ENCODE measurements around the gene SLC37A1. TPM values are rescaled to one million over a fixed set of nuclear protein-coding genes. Genes with fewer than 3 reads are reported as not detected.

Gene SLC37A1
- total RNA-seq, 1 donor from 2014 or later = 23.0 TPM

GRCh38 chr21:42552407-42553336 lies 39.0 kb downstream of the SLC37A1 start:
- DNase-seq = no peak
- Mint-ChIP-seq H3K36me3 (ENCODE audit: low read depth) (peaks cover 24% of the 10 kb centered on the region), H3K27ac (no peak overlapping the region), H3K4me3 (no peak overlapping the region), H3K27me3 (no peaks in the 10 kb centered on the region), H3K9me3 (no peaks in the 10 kb centered on the region), H3K4me1 (no peaks in the 10 kb centered on the region)
- intact Hi-C loops (cut with micrococcal nuclease) = no loop called here

GRCh38 chr21:42553435-42553834 lies 39.8 kb downstream of the SLC37A1 start:
- Mint-ChIP-seq H3K36me3 (ENCODE audit: low read depth) (peaks cover 16% of the 10 kb centered on the region), H3K4me1 (no peaks in the 10 kb centered on the region), H3K27ac (no peak overlapping the region), H3K9me3 (no peaks in the 10 kb centered on the region), H3K27me3 (no peaks in the 10 kb centered on the region), H3K4me3 (no peak overlapping the region)
- DNase-seq = no peak
- intact Hi-C loops (cut with micrococcal nuclease) = no loop called here

- Mint-ChIP-seq H3K27ac (no peak overlapping the region), H3K36me3 (ENCODE audit: low read depth) (peaks cover 12% of the 10 kb centered on the region), H3K4me1 (no peaks in the 10 kb centered on the region), H3K9me3 (no peaks in the 10 kb centered on the region), H3K27me3 (no peaks in the 10 kb centered on the region), H3K4me3 (no peak overlapping the region)
- DNase-seq = no peak
- intact Hi-C loops (cut with micrococcal nuclease) = no loop called here
Observed at GRCh38 chr21:42554251-42554961, 40.8 kb downstream of the SLC37A1 start.

- intact Hi-C loops (cut with micrococcal nuclease) = no loop called here
- no peak overlapping the region for H3K27ac Mint-ChIP-seq
- H3K27me3 Mint-ChIP-seq = no peaks in the 10 kb centered on the region
- DNase-seq = no peak
- peaks cover 12% of the 10 kb centered on the region for H3K36me3 Mint-ChIP-seq (ENCODE audit: low read depth)
- H3K4me3 Mint-ChIP-seq = no peak overlapping the region
- no peaks in the 10 kb centered on the region for H3K9me3 Mint-ChIP-seq
- peaks cover 2% of the 10 kb centered on the region for H3K4me1 Mint-ChIP-seq
Observed at GRCh38 chr21:42555756-42556438, 42.2 kb downstream of the SLC37A1 start.

- intact Hi-C loops (cut with micrococcal nuclease) = no loop called here
- H3K27ac Mint-ChIP-seq = no peak overlapping the region
- DNase-seq = no peak
- no peak overlapping the region for H3K4me3 Mint-ChIP-seq
- H3K4me1 Mint-ChIP-seq = peaks cover 2% of the 10 kb centered on the region
- peaks cover 12% of the 10 kb centered on the region for H3K36me3 Mint-ChIP-seq (ENCODE audit: low read depth)
- no peaks in the 10 kb centered on the region for H3K27me3 Mint-ChIP-seq
- H3K9me3 Mint-ChIP-seq = no peaks in the 10 kb centered on the region
Observed at GRCh38 chr21:42556476-42556875, 42.8 kb downstream of the SLC37A1 start.

GRCh38 chr21:42556960-42557359 lies 43.3 kb downstream of the SLC37A1 start:
- H3K4me1 Mint-ChIP-seq = peaks cover 2% of the 10 kb centered on the region
- intact Hi-C loops (cut with micrococcal nuclease) = no loop called here
- no peak overlapping the region for H3K4me3 Mint-ChIP-seq
- H3K9me3 Mint-ChIP-seq = no peaks in the 10 kb centered on the region
- peaks cover 12% of the 10 kb centered on the region for H3K36me3 Mint-ChIP-seq (ENCODE audit: low read depth)
- no peak overlapping the region for H3K27ac Mint-ChIP-seq
- H3K27me3 Mint-ChIP-seq = no peaks in the 10 kb centered on the region
- no peak for DNase-seq

GRCh38 chr21:42557420-42557819 lies 43.8 kb downstream of the SLC37A1 start:
- intact Hi-C loops (cut with micrococcal nuclease) = no loop called here
- H3K36me3 Mint-ChIP-seq (ENCODE audit: low read depth) = peaks cover 12% of the 10 kb centered on the region
- H3K4me3 Mint-ChIP-seq = no peak overlapping the region
- DNase-seq = no peak
- no peak overlapping the region for H3K27ac Mint-ChIP-seq
- peaks cover 2% of the 10 kb centered on the region for H3K4me1 Mint-ChIP-seq
- no peaks in the 10 kb centered on the region for H3K9me3 Mint-ChIP-seq
- no peaks in the 10 kb centered on the region for H3K27me3 Mint-ChIP-seq

- intact Hi-C loops (cut with micrococcal nuclease) = no loop called here
- peaks cover 12% of the 10 kb centered on the region for H3K36me3 Mint-ChIP-seq (ENCODE audit: low read depth)
- no peaks in the 10 kb centered on the region for H3K27me3 Mint-ChIP-seq
- H3K4me1 Mint-ChIP-seq = peaks cover 2% of the 10 kb centered on the region
- no peak overlapping the region for H3K4me3 Mint-ChIP-seq
- no peak overlapping the region for H3K27ac Mint-ChIP-seq
- no peak for DNase-seq
- no peaks in the 10 kb centered on the region for H3K9me3 Mint-ChIP-seq
Observed at GRCh38 chr21:42558368-42558767, 44.7 kb downstream of the SLC37A1 start.

GRCh38 chr21:42558846-42559245 lies 45.2 kb downstream of the SLC37A1 start:
- no peak overlapping the region for H3K4me3 Mint-ChIP-seq
- intact Hi-C loops (cut with micrococcal nuclease) = no loop called here
- no peak overlapping the region for H3K27ac Mint-ChIP-seq
- H3K36me3 Mint-ChIP-seq (ENCODE audit: low read depth) = peaks cover 15% of the 10 kb centered on the region
- H3K9me3 Mint-ChIP-seq = no peaks in the 10 kb centered on the region
- H3K4me1 Mint-ChIP-seq = peaks cover 2% of the 10 kb centered on the region
- H3K27me3 Mint-ChIP-seq = no peaks in the 10 kb centered on the region
- DNase-seq = no peak

- H3K4me1 Mint-ChIP-seq = peaks cover 2% of the 10 kb centered on the region
- no peaks in the 10 kb centered on the region for H3K27me3 Mint-ChIP-seq
- H3K36me3 Mint-ChIP-seq (ENCODE audit: low read depth) = peaks cover 10% of the 10 kb centered on the region
- intact Hi-C loops (cut with micrococcal nuclease) = no loop called here
- no peak overlapping the region for H3K4me3 Mint-ChIP-seq
- no peak overlapping the region for H3K27ac Mint-ChIP-seq
- no peak for DNase-seq
- H3K9me3 Mint-ChIP-seq = no peaks in the 10 kb centered on the region
Observed at GRCh38 chr21:42559326-42559725, 45.7 kb downstream of the SLC37A1 start.

GRCh38 chr21:42560517-42561179 lies 47.0 kb downstream of the SLC37A1 start:
- Mint-ChIP-seq H3K4me1 (peaks cover 2% of the 10 kb centered on the region), H3K9me3 (no peaks in the 10 kb centered on the region), H3K27ac (no peak overlapping the region), H3K36me3 (ENCODE audit: low read depth) (peaks cover 9% of the 10 kb centered on the region), H3K27me3 (no peaks in the 10 kb centered on the region), H3K4me3 (no peak overlapping the region)
- DNase-seq = no peak
- intact Hi-C loops (cut with micrococcal nuclease) = no loop called here

GRCh38 chr21:42561762-42562650 lies 48.4 kb downstream of the SLC37A1 start:
- H3K4me3 Mint-ChIP-seq = no peak overlapping the region
- no peaks in the 10 kb centered on the region for H3K9me3 Mint-ChIP-seq
- H3K36me3 Mint-ChIP-seq (ENCODE audit: low read depth) = peaks cover 9% of the 10 kb centered on the region
- H3K27ac Mint-ChIP-seq = no peak overlapping the region
- DNase-seq = no peak
- no peaks in the 10 kb centered on the region for H3K27me3 Mint-ChIP-seq
- intact Hi-C loops (cut with micrococcal nuclease) = no loop called here
- peaks cover 2% of the 10 kb centered on the region for H3K4me1 Mint-ChIP-seq

GRCh38 chr21:42562816-42563215 lies 49.2 kb downstream of the SLC37A1 start:
- no peak overlapping the region for H3K27ac Mint-ChIP-seq

More at GRCh38 chr21:42562816-42563215, 49.2 kb downstream of the SLC37A1 start:
- Mint-ChIP-seq H3K4me1 (peaks cover 2% of the 10 kb centered on the region), H3K9me3 (no peaks in the 10 kb centered on the region), H3K27me3 (no peaks in the 10 kb centered on the region), H3K4me3 (no peak overlapping the region), H3K36me3 (ENCODE audit: low read depth) (peaks cover 7% of the 10 kb centered on the region)
- DNase-seq = no peak
- intact Hi-C loops (cut with micrococcal nuclease) = no loop called here

All from activated CD4-positive, alpha-beta T cell treated with anti-CD3 and anti-CD28 coated beads, Interleukin-2, amount 10 ng/mL, durations not matched to agents 24 days and 14 days (primary cell).